ENCODE measurements around the gene COLEC11. TPM values are rescaled to one million over a fixed set of nuclear protein-coding genes. Genes with fewer than 3 reads are reported as not detected.

COLEC11 gene
- total RNA-seq, 1 experiment from 2014 or later, result 0.39 TPM

DNA sequence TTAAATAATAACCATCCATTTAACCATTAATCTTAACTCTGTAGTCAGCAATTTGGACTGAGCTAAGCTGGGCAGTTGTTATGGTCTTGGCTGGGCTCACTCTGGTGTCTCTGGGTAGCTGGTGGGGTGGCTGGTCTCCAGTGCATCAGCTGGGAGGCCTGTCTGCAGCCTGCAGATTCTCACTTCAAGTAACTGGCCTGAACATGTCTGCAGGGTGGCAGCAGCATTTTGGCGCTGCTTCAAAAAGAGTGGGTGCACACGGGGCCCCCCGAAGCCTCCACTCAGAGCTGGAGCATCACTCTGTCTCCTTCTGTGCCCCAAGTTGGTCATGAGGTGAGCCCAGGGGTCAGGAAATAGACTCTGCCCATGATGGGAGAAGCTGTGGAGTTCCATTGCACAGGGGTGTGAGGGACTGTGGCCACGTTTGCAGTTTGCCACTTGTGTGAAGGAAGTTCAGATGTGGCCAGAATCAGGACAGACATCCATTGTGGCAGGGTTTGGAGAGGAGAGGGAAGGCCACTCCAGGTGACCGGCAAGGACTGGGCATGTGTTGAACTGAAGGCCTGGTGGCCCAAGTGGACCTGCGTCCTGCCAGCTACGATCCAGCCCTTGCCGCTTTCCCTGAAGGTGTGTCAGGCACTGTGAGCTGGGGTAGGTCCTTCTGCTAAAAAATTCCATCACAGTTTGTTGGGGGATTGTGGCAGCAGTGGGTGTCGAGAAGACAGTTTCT lies 58.1 kb downstream of the COLEC11 start:
- Histone ChIP-seq H3K18ac (ENCODE audit: insufficient read length, low read depth, low read length) (no peak overlapping the region), H2BK20ac (ENCODE audit: low read depth, low read length, poor library complexity, severe bottlenecking) (no peak overlapping the region), H3K27ac (ENCODE audit: insufficient read length, low read depth, low read length) (no peak overlapping the region), H2AFZ (ENCODE audit: low read length) (no peak overlapping the region), H3K14ac (ENCODE audit: insufficient read depth, low read length) (no peak overlapping the region), H3K23ac (ENCODE audit: insufficient read length, low read depth, low read length) (no peak overlapping the region), H4K20me1 (ENCODE audit: control insufficient read depth, insufficient read depth, insufficient read length) (no peaks in the 10 kb centered on the region), H3K4me1 (ENCODE audit: insufficient read depth, low read length) (no peaks in the 10 kb centered on the region), H3K23me2 (ENCODE audit: insufficient read length, low read depth, low read length, poor library complexity, severe bottlenecking) (peaks cover 2% of the 10 kb centered on the region), H3K4ac (ENCODE audit: low read depth, low read length) (no peak overlapping the region), H3K9me3 (ENCODE audit: control insufficient read depth, low read depth, low read length) (no peaks in the 10 kb centered on the region), H4K5ac (ENCODE audit: insufficient read length, low read depth, low read length) (no peak overlapping the region), H3K79me2 (ENCODE audit: insufficient read depth, low read length) (no peaks in the 10 kb centered on the region), H2BK5ac (ENCODE audit: insufficient read length, low read length) (no peak overlapping the region), H2BK12ac (ENCODE audit: insufficient read length, low read depth, low read length) (no peak overlapping the region), H4K91ac (ENCODE audit: insufficient read length, low read depth, low read length) (no peak overlapping the region), H3K27me3 (ENCODE audit: insufficient read depth, low read length) (no peaks in the 10 kb centered on the region), H2BK120ac (ENCODE audit: low read depth, low read length, poor library complexity, severe bottlenecking) (no peak overlapping the region), H3K9ac (ENCODE audit: extremely low read depth, insufficient read length, low read length) (no peak overlapping the region), H4K8ac (replicated peaks; ENCODE audit: insufficient read length, low read depth, low read length) (no peak overlapping the region), H3K4me2 (ENCODE audit: insufficient read depth, insufficient read length, low read length) (no peak overlapping the region), H2AK5ac (ENCODE audit: insufficient read length, low read length) (no peak overlapping the region), H3T11ph (ENCODE audit: low read length) (no peak overlapping the region), H2BK15ac (ENCODE audit: low read depth, low read length) (no peak overlapping the region), H3K56ac (ENCODE audit: insufficient read length, low read depth, low read length) (no peak overlapping the region), H3K79me1 (ENCODE audit: insufficient read depth, low read depth, low read length, poor library complexity, severe bottlenecking) (no peaks in the 10 kb centered on the region)
- Mint-ChIP-seq H3K4me3 (no peak overlapping the region), H3K4me1 (peaks cover 15 to 26% of the 10 kb centered on the region in 2 experiments), H3K27ac (peak overlapping the region in 1 of 3 experiments; percentile 44; a peak in 1 of 7 replicates), H3K36me3 (ENCODE audit: insufficient read depth in 1 of 3, low read depth in 3 of 3) (no peaks in the 10 kb centered on the region; a peak in 2 of 7 replicates), H3K9me3 (peaks cover 0 to 2% of the 10 kb centered on the region in 2 experiments; a peak in 1 of 5 replicates), H3K27me3 (ENCODE audit: low read depth) (peaks cover 14% of the 10 kb centered on the region)
- TF ChIP-seq CTCF (conservative IDR thresholded peaks at IDR 0.05), result no peak
- whole genome bisulfite sequencing (ENCODE audit: extremely low coverage, insufficient read length, low lambda C conversion rate), result no CpG with 5 or more reads among the region's 9 CpGs
- DNase-seq, result no peak

Data from H9 (cell line).